Fibroblast of skin of abdomen (primary cell): ENCODE results near the gene DYNLT4.
"Not testable (repeated sequence)": the region's sequence is repeated elsewhere in the genome, so short reads cannot be mapped to it uniquely, and the experiment has no call there.

ENCODE experiments used
- DNase-seq: peaks from one replicate; pipeline ENCODE4 v3.0.0-alpha.2; 2013

Gene DYNLT4

DNA sequence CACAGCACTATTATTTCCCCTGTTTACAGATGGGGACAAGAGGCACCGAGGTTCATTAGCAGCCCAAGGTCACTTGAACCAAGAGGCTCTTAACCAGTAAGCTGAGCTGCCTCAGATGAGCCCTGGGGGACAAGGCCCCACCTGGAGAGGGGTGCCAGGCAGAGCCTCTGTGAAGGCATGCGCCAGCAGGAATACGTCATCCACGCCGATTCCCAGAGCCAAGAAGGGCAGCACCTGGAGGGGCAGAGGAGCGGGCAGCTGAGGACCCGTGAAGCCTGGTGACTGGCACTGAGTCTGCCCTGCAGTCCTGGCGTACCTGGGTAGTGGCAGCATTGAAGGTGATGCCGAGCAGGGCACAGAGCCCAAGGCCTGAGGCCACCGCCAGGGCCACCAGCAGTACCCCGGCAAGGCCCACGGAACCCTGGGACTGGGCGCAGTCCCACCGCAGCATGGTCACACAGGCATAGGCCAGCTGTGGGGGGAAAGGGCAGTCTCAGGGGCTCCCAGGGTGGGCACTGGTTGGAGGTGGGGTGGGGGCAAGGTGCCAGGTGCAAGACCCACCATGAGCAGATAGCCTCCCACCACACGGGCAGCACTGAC is 21.8 kb upstream of the DYNLT4 start:
- DNase-seq: no peak

DNA sequence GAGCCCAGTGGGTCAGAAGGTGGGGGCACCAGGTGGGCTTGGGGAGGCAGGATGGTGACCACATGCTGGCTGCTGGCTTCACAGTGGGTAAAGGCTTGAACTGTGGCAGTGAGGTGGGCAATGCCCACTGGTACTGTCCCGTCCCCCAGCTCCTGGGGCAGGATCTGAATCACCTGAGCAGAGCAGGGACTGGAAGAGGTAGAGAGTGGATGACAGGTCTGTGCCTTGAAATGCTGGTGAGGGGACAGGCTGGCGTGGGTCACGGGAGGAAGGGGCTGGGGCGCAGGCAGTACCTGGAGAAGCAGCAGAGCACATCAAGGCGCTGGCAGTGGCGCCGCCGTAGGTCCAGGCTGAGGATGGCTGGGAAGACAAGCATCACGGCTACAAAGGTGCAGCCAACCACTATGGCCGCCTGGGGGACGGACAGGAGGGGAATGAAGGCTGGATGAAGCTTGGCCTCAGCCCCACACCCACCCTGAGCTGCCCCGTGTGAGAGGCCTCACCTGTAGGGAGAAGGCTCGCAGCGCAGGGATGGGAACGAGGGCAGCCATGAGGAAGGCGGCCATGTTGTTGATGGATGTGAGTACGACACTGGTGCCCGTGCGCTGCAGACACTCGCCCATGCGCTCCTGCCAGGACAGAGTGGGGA is 21.0 kb upstream of the DYNLT4 start:
- no peak for DNase-seq

DNA sequence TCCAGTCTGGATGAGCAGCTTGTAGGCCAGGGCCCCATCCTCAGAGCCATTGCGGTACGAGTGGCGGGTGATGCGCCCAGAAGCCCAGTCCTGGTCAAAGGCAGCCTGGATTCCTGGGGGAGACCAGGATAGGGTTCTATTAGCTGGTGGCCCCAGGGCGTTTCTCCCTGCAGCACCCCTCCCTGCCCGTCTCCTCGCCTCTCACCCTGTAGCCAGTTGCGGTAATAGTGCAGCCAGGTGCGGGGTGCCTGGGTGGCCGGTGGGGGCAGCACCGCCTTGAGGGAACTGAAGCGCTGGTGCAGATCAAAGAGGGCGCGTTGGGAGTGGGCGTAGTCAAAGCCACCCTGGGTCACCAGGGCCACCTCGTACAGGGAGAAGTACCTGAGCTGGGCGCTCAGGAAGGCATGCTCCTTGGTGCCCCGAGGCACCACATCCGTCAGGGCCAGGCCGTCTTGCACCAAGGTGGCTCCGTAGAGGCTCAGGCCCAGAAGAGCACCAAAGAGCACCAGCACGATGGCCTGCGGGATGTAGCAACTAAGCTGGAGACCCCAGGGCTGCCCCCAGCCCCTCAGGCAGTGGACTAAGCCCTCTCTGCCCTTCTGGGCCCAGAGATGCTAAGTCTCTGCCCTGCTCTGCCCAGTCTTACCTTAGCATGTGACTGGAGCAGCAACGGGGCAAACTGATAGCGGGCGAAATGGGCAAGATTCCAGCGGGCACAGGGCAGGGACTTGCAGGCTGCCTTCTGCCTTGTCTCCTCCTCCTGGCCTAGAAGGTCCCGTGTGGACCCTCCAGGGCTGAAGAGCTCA is 20.2 kb upstream of the DYNLT4 start:
- DNase-seq: no peak

GRCh38 chr1:44826375-44827196 is 19.4 kb upstream of the DYNLT4 start:
- no peak for DNase-seq

DNA sequence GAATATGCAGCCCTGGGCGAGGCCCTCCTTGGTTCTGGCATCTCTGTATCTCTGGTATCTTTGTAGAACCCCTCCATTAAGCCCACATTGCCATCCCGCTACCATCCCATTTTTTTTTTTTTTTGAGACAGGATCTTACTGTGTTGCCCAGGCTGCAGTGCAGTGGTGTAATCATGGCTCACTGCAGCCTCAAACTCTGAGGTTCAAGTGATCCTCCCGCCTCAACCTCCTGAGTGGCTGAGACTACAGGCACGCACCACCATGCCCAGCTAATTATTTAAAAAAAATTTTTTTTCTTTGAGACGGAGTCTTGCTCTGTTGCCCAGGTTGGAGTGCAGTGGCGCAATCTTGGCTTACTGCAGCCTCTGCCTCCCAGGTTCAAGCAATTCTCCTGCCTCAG is 17.2 kb upstream of the DYNLT4 start:
- DNase-seq: not testable (repeated sequence)

- DNase-seq: no peak
Measured at GRCh38 chr1:44822981-44823451, 15.9 kb upstream of the DYNLT4 start.

DNA sequence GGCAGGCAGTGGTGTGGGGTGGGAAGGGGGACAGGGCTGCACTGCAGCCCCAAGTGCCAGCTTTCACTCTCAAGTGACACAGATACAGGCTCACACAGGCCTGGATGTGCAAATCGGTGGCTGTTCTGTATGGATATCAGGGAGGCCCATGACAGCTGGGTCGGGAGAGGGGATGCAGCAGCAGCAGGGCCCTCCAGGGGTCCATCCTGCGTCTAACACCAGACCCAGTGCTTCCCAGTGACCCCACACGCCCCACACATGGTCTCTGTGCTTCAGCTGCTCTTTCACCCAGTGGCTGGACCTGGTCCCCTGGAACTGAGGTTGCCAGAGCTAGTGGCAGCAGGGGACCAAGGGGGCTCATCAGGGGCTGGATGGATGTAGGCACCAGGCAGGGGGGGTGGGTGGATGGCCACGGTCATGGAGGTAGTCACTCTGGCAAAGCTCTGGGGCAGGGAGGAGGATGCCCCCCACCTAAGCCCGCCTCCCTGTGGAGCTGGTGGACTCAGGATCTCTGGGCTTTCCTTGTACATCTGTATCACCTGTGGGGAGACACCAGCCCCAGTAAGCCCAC is 15.1 kb upstream of the DYNLT4 start:
- no peak for DNase-seq

- no peak for DNase-seq
Measured at GRCh38 chr1:44821240-44821715, 14.1 kb upstream of the DYNLT4 start.

- DNase-seq: no peak
Measured at GRCh38 chr1:44820328-44821239, 13.4 kb upstream of the DYNLT4 start.

DNA sequence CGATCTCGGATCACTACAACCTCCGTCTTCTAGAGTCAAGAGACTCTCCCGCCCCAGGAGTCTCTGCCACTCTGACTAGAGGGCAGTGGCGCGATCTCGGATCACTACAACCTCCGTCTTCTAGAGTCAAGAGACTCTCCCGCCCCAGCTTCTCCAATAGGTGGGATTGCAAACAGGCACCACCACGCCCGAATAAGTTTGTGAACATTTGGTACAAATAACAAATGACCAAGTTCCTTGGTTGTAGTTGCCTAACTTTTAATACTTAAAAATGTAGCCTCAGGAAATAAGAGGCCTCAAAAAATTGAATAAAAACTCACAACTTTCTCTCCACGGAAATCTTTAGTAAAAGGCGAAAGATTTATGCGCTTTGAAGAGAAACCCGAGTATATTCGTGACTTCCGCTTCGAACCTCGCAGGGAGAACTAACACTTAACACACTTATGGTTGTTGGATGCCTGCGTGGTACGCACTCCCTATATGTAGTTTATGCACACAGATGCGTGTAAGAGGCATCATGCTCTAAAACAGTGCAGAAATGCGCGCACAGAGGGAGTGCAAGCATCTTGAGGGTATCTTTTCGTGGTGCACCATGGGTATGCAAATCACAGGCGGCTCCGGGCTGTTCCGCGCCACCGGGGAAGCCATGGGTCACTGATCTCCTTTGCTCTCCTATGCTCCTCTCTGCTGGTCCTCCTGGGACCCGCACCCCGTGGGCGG is 12.6 kb upstream of the DYNLT4 start:
- peak; percentile 98 for DNase-seq

DNA sequence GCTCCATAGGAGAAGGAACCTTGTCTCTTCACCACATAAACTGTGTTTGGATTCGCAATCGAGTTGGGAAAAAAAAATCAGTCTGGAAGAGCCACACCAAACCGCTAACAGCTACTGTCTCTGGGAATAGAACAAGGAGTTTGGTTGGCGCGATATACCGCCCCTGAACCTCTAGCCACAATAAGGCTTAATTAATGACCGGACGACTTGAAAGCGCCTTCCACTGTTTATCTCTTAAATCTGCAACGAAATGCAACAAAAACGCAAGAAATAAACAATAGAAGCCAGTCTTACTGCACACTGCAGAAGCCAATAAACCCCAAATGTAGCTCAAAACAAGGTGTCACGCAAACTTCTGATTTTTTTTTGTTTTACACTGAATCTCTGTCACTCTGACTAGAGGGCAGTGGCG is 12.1 kb upstream of the DYNLT4 start:
- no peak for DNase-seq

DNA sequence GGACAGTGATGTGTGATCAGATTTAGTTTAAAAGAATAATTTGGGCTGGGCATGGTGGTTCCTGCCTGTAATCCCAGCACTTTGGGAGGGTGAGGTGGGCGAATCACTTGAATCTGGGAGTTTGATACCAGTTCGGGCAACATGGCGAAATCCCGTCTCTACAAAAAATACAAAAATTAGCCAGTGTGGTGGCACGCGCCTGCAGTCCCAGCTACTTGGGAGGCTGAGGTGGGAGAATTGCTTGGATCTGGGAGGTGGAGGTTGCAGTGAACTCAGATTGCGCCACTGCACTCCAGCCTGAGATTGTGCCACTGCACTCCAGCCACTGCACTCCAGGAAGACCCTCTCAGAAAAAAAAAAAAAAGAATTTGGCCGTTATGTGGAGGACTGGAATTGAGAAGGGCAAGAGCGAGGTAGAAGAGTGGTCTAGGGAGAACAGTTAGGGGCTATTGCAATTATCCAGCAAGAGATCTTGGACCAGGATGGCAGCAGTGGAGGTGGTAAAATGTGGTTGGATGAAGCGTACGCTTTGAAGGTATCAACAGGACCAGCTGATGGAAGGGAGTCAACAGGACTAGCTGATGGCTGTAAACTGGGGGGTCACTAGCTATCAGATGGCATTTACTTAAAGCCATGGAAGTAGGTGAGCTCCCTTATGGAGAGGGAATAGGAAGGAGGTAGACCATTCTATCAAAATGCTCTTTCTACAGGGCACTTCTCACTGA is 10.8 kb upstream of the DYNLT4 start:
- DNase-seq: no peak

DNA sequence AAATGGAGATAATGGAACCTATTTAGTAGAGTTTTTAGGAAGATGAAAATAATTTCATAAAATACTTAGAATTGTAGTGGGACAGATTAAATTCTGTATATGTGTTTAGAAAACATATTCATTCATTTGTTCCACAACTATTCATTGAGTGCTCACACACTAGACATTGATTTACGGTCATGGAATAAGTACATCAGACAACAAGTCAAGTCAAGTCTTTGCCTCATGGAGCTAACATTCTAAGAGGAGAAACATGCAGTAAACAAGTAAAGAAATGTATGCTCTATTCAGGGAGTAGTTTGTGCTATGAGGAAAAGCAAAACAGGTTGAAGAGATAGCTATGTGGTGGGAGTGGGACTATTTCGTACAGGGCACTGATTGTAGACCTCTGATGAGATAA is 10.2 kb upstream of the DYNLT4 start:
- no peak for DNase-seq

DNA sequence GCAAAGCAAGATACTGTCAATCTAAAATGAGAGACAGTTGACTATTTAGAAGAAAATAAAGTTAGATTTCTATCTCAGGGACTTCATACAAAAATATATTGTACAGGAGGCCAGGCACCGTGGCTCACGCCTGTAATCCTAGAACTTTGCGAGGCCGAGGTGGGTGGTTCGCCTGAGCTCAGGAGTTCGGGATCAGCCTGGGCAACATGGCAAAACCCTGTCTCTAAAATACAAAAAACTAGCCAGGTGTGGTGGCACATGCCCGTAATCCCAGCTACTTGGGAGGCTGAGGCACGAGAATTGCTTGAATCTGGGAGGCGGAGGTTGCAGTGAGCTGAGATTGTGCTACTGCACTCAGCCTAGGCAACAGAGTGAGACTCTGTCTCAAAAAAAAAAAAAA is 8.8 kb upstream of the DYNLT4 start:
- not testable (repeated sequence) for DNase-seq

GRCh38 chr1:44812822-44813543 is 5.8 kb upstream of the DYNLT4 start:
- DNase-seq: no peak

GRCh38 chr1:44811234-44811633 is 4.1 kb upstream of the DYNLT4 start:
- no peak for DNase-seq

DNA sequence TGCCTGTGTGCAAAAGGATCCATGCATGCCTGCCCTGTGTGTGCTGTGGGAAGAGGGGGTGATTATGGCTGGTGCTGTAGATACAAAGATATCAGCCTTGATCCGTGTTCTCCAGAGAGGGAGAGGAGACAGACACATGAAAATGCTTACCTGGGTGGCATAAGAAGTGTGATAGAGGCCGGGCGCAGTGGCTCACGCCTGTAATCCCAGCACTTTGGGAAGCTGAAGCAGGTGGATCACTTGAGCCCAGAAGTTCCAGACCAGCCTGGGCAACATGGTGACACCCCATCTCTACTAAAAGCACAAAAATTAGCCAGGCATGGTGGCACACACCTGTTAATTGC is 3.6 kb upstream of the DYNLT4 start:
- not testable (repeated sequence) for DNase-seq

DNA sequence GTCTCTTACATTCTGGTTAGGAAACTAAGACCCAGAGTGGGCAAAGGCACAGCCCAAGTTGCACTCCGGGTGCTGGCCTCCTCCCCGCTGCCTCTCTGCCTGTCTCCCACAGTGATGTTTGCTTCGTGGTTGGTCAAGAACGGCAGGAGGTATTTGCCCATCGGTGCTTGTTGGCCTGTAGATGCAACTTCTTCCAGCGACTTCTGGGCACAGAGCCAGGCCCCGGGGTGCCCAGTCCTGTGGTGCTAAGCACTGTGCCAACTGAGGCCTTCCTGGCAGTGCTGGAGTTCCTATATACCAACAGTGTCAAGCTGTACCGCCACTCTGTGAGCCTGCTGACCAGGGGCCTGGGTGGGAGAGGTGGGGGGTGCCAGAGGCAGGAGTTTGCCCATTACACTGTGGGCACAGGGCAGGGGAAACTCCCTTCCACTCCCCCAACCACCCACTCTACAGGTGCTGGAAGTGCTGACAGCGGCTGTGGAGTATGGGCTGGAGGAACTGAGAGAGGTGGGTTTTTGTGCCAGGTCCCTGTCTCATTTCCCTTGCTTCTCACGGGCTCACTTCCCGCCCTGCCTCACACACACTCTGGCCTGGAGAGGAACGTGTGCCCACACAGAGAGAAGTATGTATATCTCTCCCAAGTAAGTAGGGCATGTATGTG is 3.1 kb upstream of the DYNLT4 start:
- DNase-seq: no peak
